Esophagus squamous epithelium (tissue), 4 donors: ENCODE measurements around the gene BLVRB.
A peak's percentile ranks its signal among the peaks of the same experiment; 100 is the strongest.

Experiments
- POLR2A ChIP-seq, 4 donors: fragments of 450-650 bp; IDR thresholded peaks; one replicate each; pipeline ENCODE4 v1.6.1; 2017; ENCODE audit warnings: antibody characterized with exemption in 4 of 4, mild to moderate bottlenecking in 4 of 4, moderate library complexity in 3 of 4
- TF ChIP-seq, protein P1 (sequence below), 6 experiments: fragments of 450-650 bp in 4 of 6; fragments of 200-600 bp in 2 of 6; sonication (generic) in 2 of 6; IDR thresholded peaks; one replicate each; pipeline ENCODE4 v1.5.1; 2016 to 2019; ENCODE audit warnings: antibody characterized with exemption in 6 of 6, mild to moderate bottlenecking in 4 of 6, moderate library complexity in 4 of 6

DNA sequence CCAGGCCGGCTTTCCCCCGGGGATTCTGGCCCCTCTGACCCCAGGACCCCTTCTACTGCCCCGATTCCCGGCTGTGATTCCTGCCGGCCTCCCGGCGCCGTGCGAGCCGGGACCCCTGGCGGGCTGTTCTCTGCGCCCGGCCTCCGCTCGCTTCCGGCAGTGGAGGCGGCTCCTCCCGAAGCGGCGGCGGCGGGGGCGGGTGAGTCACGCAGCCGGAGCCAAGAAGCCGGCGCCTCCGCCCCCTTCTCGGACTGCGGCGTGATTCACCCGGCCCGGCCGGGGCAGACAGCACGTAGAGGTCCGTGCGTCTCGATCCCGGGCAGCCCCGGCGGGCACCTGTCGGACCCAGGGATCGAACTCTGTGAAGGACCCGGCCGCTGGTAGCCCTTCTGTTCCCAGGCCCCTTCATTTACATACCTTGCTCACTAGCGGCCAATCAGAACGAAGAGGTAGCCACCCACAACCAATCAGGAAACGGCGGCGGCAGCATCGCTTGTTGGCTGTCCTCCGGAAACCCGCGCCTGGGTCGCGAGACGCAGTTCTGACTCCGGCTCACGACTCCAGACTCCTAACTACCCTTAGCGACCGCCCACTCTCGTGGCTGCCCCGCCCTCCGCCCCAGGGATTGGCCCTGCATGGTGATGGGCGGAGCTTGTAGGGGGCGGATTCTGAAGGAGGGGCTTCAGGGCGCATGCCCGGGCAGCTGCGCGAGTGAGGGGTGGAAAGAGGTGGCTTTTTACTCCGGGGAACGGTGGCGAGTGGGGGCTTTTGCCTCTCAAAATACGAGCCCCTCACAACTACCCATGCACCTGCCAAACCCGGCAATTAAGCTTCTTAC, 39.9 kb downstream of the BLVRB start, which contains the start of gene SERTAD1:
- TF ChIP-seq, protein P1, sequence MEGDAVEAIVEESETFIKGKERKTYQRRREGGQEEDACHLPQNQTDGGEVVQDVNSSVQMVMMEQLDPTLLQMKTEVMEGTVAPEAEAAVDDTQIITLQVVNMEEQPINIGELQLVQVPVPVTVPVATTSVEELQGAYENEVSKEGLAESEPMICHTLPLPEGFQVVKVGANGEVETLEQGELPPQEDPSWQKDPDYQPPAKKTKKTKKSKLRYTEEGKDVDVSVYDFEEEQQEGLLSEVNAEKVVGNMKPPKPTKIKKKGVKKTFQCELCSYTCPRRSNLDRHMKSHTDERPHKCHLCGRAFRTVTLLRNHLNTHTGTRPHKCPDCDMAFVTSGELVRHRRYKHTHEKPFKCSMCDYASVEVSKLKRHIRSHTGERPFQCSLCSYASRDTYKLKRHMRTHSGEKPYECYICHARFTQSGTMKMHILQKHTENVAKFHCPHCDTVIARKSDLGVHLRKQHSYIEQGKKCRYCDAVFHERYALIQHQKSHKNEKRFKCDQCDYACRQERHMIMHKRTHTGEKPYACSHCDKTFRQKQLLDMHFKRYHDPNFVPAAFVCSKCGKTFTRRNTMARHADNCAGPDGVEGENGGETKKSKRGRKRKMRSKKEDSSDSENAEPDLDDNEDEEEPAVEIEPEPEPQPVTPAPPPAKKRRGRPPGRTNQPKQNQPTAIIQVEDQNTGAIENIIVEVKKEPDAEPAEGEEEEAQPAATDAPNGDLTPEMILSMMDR (IDR thresholded peaks at IDR 0.05): peak; percentile 39 to 76 (median 70)
- peak in 3 of 4 donors; percentile 94 to 99 (median 98) for TF ChIP-seq POLR2A (IDR thresholded peaks at IDR 0.05)
